ENCODE data around the gene ANKRD11. TPM values are rescaled to one million over a fixed set of nuclear protein-coding genes. Genes with fewer than 3 reads are reported as not detected.
"Not testable (repeated sequence)": the region's sequence is repeated elsewhere in the genome, so short reads cannot be mapped to it uniquely, and the experiment has no call there.

The ANKRD11 gene
- total RNA-seq, 1 donor from 2014 or later: 140 TPM

DNA sequence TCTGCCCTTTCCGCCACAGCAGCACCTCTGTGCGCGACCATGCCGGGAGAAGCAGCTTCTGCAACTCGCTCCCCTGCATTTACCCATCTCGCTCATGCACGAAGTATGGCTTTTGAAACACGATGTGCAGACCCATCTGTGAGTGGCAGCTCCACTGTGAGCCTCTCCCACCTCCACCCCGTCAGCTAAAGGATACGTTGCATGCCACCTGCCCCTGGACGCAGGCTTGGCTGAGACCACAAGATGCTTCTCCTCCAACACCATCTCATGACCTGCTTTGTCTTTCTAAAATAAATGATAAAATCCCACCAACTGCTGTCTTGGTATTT lies 172.0 kb downstream of the ANKRD11 start:
- DNase-seq (ENCODE audit: low spot score) (no peak), ATAC-seq (no peak)
- intact Hi-C loops (cut with DNase I): no loop called here

DNA sequence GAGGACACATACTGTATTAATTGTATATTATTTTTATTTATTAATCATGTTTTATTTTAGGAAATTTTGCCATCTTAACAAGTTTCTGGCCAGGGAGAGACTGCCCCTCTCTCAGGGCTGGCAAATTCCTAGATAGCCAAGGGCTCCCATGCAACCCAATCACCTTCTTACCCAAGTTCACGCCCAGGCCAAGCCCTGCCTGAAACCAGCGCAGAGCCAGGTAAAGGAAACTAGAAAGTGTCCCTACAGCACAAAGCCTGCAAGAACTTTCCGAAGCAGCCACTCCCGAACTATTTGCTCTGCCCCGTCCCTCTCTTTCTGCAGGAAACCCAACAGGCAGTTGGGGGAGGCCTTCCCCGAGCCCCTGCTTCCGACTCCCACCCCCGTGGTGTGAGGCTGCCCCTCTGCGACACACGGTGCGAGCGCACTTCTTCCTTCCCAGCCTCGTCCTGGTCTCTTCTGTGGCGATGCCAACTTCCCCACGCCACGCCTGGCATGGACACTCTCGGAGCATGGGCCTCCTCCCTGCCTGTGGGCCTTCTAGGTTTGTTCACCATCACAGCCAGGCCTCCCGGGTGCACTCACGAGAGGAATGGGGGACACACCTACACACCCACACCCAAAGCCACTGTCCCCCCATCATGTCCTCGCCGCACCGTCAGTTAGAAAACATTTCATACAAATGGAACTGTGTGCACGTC lies 172.5 kb downstream of the ANKRD11 start:
- ATAC-seq (no peak), DNase-seq (ENCODE audit: low spot score) (no peak)
- intact Hi-C loops (cut with DNase I): no loop called here

DNA sequence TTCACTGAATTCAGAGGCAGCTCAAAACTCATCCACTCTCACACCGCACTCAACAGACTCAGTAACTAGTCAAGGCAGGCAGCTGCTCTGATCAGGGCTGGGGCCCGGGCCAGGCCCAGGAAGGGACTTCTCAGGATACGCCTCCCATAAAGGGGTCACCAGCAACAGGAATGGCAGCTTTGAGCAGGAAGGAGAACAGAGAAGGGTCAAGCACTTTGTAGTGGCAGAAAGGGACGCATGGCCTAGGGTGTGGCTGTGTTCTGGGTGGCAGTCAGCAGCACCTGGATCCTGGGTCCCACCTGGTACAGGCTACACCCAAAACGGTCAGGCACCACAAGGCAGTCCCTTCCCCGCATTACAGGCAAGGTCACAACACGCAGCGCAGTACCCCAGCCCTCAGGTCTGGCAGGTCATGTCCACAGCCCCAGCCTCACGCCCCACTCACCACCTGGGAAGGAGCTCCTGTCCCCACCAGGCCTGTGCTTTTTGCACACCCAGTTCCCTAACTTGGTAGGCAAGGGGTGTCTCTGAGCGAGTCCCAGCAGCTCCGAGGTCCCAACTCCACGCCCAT lies 173.2 kb downstream of the ANKRD11 start:
- DNase-seq (ENCODE audit: low spot score): no peak
- no peak for ATAC-seq
- intact Hi-C loops (cut with DNase I): no loop called here

DNA sequence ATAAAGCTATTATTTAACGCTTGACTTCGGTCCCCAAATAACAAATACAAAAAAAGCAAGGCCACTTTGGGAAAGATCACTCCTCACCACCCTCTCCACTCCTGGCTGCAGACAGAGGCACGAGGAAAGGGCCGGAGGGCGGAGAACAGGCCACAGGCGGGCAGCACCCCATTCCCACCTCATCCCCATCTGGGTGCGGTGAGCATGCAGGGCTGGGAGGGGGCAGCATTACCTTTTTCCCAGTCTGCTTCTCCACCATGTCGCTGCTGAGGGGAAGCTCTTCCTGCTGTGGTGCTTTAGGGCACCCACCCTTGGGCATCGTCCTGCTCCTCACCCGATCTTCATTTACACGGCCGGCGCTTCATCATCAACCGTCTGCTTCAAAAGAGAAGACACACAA lies 173.7 kb downstream of the ANKRD11 start:
- ATAC-seq (no peak), DNase-seq (ENCODE audit: low spot score) (no peak)
- intact Hi-C loops (cut with DNase I): no loop called here

DNA sequence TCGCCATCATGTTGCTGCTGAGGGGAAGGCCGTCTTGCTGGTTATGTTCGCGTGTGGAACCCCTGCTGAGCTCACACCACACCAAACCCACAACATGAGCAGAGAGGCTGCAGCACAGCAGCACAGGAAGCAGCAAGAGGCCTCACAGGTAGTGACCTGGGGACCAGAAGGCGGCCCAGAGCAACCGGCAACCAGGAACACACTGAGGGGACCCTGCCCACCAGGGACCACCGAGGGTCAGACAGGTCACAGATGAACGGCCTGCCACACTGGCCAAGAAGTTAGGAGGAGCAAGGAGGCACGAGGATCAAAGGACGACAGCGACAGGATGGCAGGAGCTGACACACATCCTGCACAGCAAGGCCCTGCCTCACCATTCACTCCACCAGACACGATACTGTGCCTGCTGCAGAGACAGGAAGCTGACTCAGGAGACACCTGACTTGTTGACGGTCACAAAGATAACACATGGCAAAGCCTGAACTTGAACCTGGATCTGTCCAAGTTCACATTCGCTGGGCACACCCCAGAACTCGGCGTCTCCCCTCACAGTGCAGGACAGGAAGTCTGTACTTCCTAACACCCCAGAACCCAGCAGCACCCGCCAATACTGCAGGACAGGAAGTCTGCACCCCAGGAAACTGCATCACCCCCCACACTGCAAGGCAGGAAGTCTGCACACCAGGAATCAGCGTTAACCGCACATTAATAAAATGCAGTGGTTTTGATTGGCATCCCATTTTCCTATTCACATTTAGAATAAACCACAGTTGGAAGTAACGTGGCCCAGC lies 174.4 kb downstream of the ANKRD11 start:
- ATAC-seq: no peak
- intact Hi-C loops (cut with DNase I): no loop called here
- no peak for DNase-seq (ENCODE audit: low spot score)

DNA sequence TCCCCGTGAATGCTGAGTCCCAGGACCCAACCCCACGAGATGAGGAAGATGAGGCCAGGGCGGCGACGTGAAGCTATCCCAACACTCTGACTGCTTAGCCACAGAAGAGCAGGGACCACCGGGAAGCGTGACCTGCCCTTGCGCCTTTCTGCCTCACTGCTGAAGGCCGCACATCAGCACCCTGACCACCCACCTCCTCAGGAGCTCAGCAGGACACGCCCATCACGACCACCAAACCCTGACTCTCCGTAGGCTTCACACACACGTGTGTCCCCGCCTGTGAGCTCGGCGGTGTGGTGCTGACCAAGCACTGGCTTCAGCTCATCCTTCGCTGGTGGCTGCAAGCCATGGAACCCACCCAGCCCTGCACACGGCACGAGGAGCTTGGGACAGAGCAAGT lies 175.1 kb downstream of the ANKRD11 start:
- DNase-seq (ENCODE audit: low spot score) (no peak), ATAC-seq (no peak)
- intact Hi-C loops (cut with DNase I): no loop called here

DNA sequence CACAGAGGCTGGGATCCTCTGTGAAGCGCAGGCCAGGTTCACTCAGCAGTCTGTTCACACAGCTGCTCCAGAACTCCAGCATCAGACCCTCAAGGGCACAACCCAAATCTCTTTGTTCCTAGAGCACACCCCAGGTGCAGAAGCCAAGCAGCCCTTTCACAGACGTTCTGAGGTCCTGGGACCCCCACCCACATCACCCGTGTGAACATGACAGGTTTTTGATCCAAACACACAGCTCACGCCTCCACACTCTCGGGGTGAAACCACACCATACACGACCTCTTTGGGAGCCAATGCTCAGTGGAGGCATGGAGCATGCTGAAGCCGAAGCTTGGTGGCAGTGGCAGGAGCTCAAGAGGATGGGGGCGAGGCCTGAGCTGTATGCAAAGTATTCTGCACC lies 175.5 kb downstream of the ANKRD11 start:
- intact Hi-C loops (cut with DNase I): no loop called here
- ATAC-seq: no peak
- no peak for DNase-seq (ENCODE audit: low spot score)

DNA sequence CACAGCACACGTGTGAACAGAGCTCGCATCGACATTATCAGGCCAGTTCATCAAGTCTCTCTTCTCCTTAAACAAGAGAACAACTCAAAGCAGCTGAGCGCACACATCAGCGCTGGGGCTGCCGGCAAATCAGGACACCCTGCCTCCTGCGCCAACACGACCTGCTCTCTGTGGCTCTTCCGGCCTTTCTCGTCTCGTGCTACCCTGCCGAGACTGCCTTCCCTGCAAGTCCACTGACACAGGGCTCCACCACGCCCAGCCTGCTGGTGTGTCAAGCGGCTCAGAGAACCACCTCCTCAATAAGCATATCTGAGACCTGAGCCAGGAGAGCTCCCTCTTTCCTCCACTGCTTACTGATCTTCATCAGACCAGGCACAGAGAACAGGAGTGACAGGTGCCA lies 176.0 kb downstream of the ANKRD11 start:
- ATAC-seq: no peak
- intact Hi-C loops (cut with DNase I): no loop called here
- no peak for DNase-seq (ENCODE audit: low spot score)

DNA sequence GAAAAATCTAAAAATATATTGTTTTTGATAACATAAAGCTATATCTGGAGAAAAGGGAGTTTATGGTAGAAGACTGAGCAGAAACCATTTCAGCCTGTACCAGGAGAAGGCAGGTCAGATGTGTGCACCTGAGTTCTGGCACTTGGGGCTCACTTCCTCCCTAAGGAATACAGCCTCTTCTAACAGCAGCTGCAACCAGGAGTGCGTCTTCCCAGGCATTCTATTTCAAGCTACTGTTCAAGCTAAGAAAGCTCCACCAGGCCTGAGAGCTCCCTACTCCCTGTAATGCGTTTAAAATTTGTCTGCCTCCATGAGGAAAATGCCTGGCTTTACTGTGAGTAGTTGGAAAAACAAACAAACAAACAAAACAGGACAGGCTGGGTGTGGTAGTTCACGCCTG lies 176.8 kb downstream of the ANKRD11 start:
- DNase-seq (ENCODE audit: low spot score) (no peak), ATAC-seq (no peak)
- intact Hi-C loops (cut with DNase I): no loop called here

DNA sequence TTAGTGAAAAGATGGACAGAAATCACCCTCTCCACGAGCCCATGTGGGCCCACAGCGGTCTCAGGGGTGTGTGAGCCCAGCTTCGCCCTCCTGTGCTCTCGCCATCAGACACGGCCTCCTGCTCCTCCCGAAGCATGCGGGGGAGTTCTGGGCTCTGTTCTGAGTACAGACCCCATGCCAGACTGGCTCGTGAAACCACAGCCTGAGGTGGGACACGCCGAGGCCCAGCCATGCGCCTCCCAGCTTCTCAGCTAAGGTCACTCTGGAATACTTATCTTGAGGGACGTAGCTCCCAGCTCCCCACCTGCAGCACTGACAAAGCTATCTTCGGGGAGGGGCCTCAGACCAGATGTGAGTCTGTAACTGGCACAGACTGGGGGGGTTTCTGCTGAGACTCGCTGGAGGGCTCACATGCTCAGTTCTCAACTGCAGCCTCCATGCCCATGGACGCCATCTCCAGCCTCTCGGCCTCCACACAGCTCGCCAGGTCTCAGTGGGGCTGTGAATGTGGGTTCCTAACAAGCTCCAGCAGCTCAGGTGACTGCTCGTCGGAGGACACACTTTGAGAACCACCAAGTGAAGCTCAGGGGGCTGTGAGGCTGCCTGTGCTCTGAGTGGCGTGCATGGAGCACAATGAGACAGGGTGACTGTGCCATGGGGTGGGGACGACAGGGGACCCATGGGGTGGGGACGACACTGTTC lies 177.6 kb downstream of the ANKRD11 start:
- intact Hi-C loops (cut with DNase I): no loop called here
- no peak for ATAC-seq
- no peak for DNase-seq (ENCODE audit: low spot score)

DNA sequence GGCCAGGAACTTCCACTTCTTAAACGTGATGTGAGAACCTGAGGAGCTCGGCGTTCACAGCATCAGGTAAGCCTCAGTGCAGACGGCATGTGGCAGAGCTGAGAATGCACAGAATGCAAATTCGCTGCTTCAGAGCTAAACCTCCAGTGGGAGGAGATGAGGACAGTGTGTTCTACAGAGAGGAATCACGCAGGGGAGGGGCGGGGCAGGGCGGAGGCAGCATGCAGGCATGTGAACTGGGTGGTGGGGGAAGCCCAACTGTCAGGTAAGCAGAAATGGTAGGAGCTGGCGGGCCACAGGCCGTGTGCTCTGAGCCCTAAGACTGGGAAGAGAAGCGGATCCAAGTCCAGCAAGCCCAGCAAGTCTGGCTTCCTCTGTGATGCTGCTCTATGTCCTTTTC lies 178.2 kb downstream of the ANKRD11 start:
- ATAC-seq (no peak), DNase-seq (ENCODE audit: low spot score) (no peak)
- intact Hi-C loops (cut with DNase I): no loop called here

DNA sequence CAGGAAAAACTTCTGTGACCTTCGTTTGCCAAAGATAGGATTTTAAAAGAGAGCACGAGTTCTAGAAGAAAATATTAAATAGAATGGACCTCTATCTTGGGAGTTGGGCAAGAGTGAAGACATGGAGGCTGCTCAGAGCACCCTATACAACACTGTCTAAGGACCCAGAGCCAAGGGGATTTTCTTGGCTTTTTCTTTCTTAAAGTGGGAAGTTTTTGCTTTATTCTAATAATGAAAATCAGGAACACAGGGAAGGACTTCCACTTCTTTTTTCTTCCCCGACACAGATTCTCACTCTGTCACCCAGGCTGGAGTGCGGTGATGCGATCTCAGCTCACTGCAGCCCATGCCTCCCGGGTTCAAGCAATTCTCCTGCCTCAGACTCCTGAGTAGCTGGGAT lies 178.7 kb downstream of the ANKRD11 start:
- no peak for DNase-seq (ENCODE audit: low spot score)
- intact Hi-C loops (cut with DNase I): no loop called here
- no peak for ATAC-seq

DNA sequence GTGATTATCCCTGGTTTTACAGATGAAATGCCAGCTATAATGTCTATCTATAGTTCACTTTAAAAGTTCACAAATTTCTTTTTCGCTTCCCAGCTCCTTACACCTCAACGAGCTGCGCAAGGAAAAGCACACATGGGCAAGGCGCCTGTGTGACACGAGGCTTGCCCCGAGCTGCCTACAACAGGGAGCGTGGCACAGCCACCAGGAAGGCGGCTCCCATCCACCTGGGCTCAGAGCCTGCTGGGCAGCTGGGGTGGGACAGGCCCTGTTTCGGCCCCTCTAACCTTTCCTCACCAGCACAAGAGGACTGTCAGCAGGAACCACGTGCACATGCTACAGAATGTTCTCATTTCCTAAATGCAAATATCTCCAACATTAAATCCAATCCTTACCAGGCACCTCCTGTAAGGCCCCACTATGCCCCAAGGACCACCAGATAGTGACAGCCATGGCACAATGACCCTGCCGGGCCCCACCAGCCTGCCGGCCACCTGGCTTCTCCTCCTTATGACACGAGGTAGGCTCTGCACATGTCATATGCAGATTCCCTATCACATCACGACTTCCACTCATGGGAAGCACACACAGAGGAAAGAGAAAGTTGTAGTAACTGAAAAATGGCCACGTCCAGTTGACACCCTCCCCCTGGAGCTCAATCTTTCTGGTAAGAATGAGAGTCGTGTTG lies 180.8 kb downstream of the ANKRD11 start:
- intact Hi-C loops (cut with DNase I): no loop called here
- ATAC-seq (no peak), DNase-seq (ENCODE audit: low spot score) (no peak)

DNA sequence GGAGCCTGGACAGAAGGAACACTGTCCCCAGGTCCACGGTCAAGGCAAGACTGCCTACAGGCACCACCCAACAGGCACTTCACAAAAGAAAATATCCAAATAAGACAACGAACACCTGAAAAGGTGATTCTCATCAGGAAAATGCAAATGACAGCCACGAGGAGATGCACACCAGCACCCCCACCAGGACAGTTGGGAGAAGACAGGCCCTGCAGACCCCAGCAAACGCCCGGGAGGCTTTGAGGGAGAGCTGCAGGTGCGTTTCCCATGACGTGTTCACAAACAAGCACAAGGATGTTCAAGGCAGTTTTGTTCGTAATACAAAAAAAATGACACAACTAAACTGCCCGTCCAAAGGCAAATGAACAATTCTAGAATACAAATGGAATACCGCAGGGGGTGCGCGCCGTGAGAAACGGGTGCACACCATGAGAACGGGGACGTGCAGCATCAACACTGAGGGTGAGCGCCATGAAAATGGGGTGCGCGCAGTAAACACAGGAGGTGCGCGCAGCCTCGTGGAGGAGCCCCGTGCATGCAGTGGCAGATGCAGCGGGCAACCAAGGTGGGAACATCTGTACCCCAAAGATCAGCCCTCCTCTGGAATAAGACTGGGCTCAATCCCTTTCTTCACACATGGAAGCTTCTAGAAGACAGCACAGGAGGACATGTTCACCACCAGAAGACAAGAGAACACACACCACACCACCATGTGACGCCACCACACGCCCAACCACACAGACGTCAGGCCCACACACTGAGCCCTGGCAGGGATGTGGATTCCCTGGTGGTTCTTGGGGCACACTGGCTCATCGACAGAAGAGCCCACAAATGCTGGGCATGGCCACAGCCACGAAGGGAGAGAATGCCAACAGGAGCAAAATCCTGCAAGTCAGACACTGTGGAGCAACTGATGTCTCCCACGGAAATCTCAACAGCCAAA lies 181.7 kb downstream of the ANKRD11 start:
- DNase-seq (ENCODE audit: low spot score) (no peak), ATAC-seq (peak; percentile 19)
- intact Hi-C loops (cut with DNase I): no loop called here

DNA sequence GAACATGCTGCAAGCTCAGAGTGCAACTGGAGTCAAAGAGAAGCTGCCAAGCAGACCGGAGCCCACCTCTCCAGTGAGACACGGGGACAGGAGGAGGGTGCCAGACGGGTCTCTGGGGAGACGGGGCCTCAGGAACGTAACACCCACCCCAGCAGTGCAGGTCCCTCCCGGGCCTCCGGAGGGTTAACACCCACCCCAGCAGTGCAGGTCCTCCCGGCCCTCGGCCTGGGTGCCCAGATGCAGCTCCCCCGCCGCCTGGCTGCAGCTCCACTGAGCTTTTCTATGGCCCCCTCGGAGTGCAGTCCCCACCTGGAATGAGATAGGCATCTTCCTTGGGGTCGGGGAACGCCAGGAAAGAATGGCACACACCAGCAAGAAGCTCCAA lies 182.9 kb downstream of the ANKRD11 start:
- no peak for DNase-seq (ENCODE audit: low spot score)
- no peak for ATAC-seq
- intact Hi-C loops (cut with DNase I): no loop called here

DNA sequence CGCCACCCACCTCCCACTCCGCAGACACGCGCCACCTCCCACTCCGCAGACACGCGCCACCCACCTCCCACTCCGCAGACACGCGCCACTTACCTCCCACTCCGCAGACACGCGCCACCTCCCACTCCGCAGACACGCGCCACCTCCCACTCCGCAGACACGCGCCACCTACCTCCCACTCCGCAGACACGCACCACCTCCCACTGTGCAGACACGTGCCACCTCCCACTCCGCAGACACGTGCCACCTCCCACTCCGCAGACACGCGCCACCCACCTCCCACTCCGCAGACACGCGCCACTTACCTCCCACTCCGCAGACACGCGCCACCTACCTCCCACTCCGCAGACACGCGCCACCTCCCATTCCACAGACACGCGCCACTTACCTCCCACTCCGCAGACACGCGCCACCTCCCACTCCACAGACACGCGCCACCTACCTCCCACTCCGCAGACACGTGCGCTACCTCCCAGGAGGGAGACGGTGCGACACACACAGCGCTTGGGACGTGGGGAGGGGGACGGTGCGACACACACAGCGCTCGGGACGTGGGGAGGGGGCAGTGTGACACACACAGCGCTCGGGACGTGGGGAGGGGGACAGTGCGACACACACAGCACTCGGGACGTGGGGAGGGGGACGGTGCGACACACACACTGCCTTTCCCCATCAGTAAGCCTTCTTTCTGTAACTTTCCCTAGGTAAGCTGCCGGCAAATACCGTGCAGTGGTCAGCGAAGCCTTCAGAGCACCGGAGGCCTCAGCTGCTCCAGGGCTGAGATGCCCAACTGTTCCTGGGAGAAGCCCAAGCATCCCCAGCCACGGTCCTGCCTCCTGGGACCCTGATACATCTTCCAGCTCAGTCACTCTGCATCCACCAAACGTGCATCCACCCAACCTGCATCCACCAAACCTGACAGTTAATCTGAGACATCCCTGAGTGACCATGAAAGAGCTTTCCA lies 183.6 kb downstream of the ANKRD11 start:
- intact Hi-C loops (cut with DNase I); DNase-seq (ENCODE audit: low spot score); ATAC-seq: not testable (repeated sequence)

DNA sequence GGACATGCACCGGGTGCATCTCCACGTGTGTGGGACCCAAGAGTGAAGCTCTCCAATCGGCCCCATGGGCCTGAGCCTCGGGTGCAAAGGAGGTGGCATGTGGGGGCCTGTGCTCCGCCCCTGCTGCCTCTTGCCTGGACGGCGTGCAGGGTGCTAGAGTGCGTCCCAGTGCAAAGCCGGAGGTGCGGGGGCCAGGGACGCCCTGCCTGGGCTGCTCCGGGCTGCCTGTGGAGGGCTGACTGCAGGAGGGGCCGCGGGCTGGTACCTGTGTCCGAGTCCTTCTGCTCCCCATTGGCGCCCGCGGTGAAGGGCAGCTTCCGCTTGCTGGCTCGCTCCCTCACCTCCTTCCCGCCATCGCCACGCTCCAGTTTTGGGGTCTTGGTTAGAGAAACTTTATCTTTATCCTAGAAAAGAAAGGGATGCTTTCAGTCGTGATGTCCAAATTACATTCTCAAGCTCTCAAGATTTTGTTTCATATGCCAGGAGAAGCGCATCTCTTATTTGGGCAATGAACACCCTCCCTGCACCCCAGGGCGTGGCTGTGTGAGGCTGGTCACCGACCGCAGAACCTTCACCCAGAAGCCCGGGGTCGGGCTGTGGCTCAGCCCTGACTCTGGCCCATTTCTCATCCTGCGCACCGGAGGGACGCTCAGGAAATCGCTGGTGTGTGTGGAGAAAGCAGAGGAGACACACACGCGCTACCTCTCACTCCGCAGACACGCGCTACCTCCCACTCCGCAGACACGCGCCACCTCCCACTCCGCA lies 185.2 kb downstream of the ANKRD11 start:
- intact Hi-C loops (cut with DNase I): no loop called here

More for the DNA sequence above, 185.2 kb downstream of the ANKRD11 start:
- DNase-seq (ENCODE audit: low spot score): no peak
- ATAC-seq: no peak
